ENCODE measurements around the gene SPATA22.

- no peak for TF ChIP-seq CTBP1 (IDR thresholded peaks at IDR 0.05; ENCODE audit: borderline replicate concordance)
- no peak for TF ChIP-seq FOXA1 (IDR thresholded peaks at IDR 0.05)
- no peak for TF ChIP-seq SUZ12 (IDR thresholded peaks at IDR 0.05)
- TF ChIP-seq SP1 (IDR thresholded peaks at IDR 0.05) = no peak
- no peak for TF ChIP-seq ELF4 (IDR thresholded peaks at IDR 0.05)
- no peak for TF ChIP-seq NFRKB (IDR thresholded peaks at IDR 0.05)
- TF ChIP-seq PKNOX1 (IDR thresholded peaks at IDR 0.05) = no peak
- no peak for TF ChIP-seq ARNT (IDR thresholded peaks at IDR 0.05)
- no peak for TF ChIP-seq FOXK2 (IDR thresholded peaks at IDR 0.05)
- TF ChIP-seq ZNF384 (IDR thresholded peaks at IDR 0.05) = no peak
- no peak for TF ChIP-seq BHLHE40 (IDR thresholded peaks at IDR 0.05; ENCODE audit: borderline replicate concordance)
- no peak for TF ChIP-seq LEF1 (IDR thresholded peaks at IDR 0.05; ENCODE audit: borderline replicate concordance)
- no peak for TF ChIP-seq HDGF (IDR thresholded peaks at IDR 0.05; ENCODE audit: borderline replicate concordance)
These were observed 30.8 kb upstream of the SPATA22 start for GRCh38 chr17:3502466-3502865.

Measured in HEK293T (cell line).